NOMO-1 (cell line): ENCODE data around the gene POLE.

ENCODE experiments used
- DNase-seq, 2 experiments: peaks; one replicate each; lab custom pipeline; 2025; ENCODE audit not compliant: unreplicated experiment in 2 of 2; lab: John Stamatoyannopoulos, UW

Gene POLE

GRCh38 chr12:132582582-132583410 lies 104.3 kb downstream of the POLE start:
- DNase-seq, result no peak

GRCh38 chr12:132582058-132582420 lies 105.1 kb downstream of the POLE start:
- no peak for DNase-seq

- DNase-seq, result no peak
These were observed 105.6 kb downstream of the POLE start for GRCh38 chr12:132581348-132582057.

- DNase-seq, result no peak
These were observed 106.3 kb downstream of the POLE start for GRCh38 chr12:132580701-132581292.

GRCh38 chr12:132579744-132580143 lies 107.4 kb downstream of the POLE start:
- DNase-seq, result no peak

- DNase-seq, result no peak
These were observed 108.3 kb downstream of the POLE start for GRCh38 chr12:132578826-132579225.

- no peak for DNase-seq
These were observed 109.0 kb downstream of the POLE start for GRCh38 chr12:132578118-132578517.

GRCh38 chr12:132577191-132577920 lies 109.8 kb downstream of the POLE start:
- no peak for DNase-seq

GRCh38 chr12:132576701-132577100 lies 110.4 kb downstream of the POLE start:
- no peak for DNase-seq

GRCh38 chr12:132575661-132576060 lies 111.5 kb downstream of the POLE start:
- no peak for DNase-seq

- DNase-seq, result no peak
These were observed 112.7 kb downstream of the POLE start for GRCh38 chr12:132574271-132574996.
